AG09309 (cell line): ENCODE results near the gene WDR45.
"Not testable (repeated sequence)": the region's sequence is repeated elsewhere in the genome, so short reads cannot be mapped to it uniquely, and the experiment has no call there.

Experiments used
- DNase-seq: peaks from one replicate; pipeline ENCODE4 v3.0.0-alpha.2; 2010; ENCODE audit warnings: low read depth
- H3K4me3 ChIP-seq: 2 replicates; pipeline ENCODE4 v1.5.1; 2011; ENCODE audit warnings: mild to moderate bottlenecking, low read depth, low read length, moderate library complexity; ENCODE audit not compliant: control insufficient read depth
- CTCF ChIP-seq: IDR thresholded peaks from 2 replicates; pipeline ENCODE4 v1.5.1; 2011; ENCODE audit warnings: mild to moderate bottlenecking, low read depth, low read length, inconsistent platforms; ENCODE audit not compliant: insufficient read depth, control insufficient read depth; ENCODE audit errors: missing control alignments

WDR45 gene

GRCh38 chrX:49079489-49080428 lies at the start of gene WDR45:
Gene WDR45 (minus strand): TSS chrX:49079887. CDS start chrX:49078095, 1,792 bp downstream.
- no peak for TF ChIP-seq CTCF
- DNase-seq = no peak
- H3K4me3 ChIP-seq = peak within 1 kb of the TSS; percentile 87

DNA sequence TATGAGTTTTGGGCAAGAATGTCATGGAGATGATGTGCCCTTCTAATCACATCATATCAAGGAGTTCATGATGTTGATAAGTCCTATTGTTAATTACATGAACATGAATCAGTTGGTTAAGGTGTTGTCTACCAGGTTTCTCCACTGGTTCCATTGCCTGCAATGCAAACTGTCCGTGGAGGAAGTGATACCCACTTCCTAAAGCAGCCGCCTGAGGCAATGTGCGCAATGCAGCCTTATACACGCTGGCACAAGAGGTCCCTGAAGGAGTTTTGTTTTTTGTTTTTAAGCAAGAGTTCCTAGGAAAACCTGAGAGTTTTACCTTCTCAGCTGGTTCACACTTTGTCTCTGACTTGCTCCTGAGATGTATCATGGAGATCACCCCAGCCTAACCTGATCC lies 49.7 kb upstream of the WDR45 start:
- H3K4me3 ChIP-seq = no peak overlapping the region
- TF ChIP-seq CTCF = no peak
- no peak for DNase-seq

DNA sequence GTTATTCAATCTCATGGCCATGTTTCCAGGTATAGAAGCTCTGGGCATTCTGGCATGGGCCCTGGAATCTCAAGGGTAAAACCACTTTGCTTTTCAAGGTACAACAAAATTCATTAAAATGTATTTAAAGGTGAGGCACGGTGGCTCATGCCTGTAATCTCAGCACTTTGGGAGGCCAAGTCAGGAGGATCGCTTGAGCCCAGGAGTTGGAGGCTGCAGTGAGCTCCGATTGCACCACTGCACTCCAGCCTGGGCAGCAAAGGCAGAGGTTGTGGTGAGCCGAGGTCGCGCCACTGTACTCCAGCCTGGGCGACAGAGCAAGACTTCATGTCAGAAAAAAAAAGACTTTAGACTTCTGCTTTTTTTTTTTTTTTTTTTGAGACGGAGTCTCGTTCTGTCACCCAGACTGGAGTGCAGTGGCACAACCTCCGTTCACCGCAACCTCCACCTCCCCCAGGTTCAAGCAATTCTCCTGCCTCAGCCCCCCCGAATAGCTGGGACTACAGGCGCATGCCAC lies 48.1 kb upstream of the WDR45 start:
- H3K4me3 ChIP-seq, DNase-seq: not testable (repeated sequence)

DNA sequence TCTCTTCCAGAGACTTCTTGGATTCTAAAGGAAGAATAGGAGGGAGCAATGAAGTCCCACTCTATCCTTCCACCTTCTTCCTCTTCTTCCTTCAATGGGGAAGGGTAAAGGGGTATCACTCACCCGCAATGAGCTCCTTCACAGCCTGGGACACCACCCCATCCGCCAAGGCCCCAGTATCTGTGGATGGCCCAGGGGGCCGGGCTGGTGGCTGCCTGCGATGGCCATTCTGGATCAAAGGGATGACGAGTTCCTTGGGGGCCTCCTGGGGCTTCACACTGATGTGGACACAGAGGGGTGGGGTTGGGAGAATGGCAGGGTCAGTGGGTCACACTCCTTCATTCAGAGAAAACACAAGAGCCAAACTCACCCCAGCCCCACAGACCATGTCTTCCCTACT lies 42.8 kb upstream of the WDR45 start:
- DNase-seq = no peak
- TF ChIP-seq CTCF = no peak
- peak overlapping the region; percentile 65 for H3K4me3 ChIP-seq

GRCh38 chrX:49120091-49120490 lies 40.4 kb upstream of the WDR45 start:
- no peak for DNase-seq
- TF ChIP-seq CTCF = no peak
- no peak overlapping the region for H3K4me3 ChIP-seq

- H3K4me3 ChIP-seq = no peak overlapping the region
- no peak for TF ChIP-seq CTCF
- no peak for DNase-seq
Measured at GRCh38 chrX:49117581-49117980, 37.9 kb upstream of the WDR45 start.

DNA sequence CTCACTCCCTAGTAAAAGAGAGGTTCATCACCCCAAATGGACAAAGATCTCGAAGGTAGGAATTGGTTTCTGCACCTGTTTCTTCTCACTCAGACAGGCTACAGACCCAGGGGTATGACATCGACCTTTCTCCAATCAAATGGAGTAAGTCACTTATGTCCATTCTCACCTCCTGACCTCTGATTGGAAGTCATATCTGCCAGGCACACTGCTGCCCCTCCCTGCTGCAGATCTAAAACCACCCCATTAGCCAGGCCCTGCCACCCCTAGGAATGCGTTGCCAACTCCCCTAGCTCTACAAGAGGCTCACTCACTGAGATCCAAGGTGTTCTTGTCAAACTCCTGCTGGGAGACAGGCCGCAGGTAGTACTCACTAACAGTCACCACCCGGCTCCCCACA lies 37.0 kb upstream of the WDR45 start:
- TF ChIP-seq CTCF = no peak
- no peak for DNase-seq
- H3K4me3 ChIP-seq = no peak overlapping the region
